LoVo (cell line): ENCODE measurements around the gene GAS6.

Experiments used
- DNase-seq: peaks from one replicate; pipeline ENCODE4 v3.0.0-alpha.2; 2016; ENCODE audit warnings: low spot score

The GAS6 gene

GRCh38 chr13:113851826-113852535, 11.9 kb downstream of the GAS6 start:
- no peak for DNase-seq

DNA sequence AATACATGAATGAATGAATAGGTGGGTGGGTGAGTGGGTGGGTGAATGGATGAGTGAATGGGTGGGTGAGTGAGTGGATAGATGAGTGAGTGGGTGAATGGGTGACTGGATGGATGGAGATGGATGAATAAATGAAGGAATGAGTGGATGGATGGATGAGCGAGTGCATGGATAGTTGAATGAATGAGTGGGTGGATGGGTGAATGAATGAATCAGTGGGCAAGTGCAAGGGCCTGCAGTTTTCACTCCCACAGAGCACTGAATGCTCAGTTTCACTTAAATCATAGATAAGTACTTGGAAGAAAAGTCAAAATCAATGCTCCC, 12.4 kb downstream of the GAS6 start:
- no peak for DNase-seq

- DNase-seq = no peak
These were observed 13.0 kb downstream of the GAS6 start for GRCh38 chr13:113850722-113851479.

DNA sequence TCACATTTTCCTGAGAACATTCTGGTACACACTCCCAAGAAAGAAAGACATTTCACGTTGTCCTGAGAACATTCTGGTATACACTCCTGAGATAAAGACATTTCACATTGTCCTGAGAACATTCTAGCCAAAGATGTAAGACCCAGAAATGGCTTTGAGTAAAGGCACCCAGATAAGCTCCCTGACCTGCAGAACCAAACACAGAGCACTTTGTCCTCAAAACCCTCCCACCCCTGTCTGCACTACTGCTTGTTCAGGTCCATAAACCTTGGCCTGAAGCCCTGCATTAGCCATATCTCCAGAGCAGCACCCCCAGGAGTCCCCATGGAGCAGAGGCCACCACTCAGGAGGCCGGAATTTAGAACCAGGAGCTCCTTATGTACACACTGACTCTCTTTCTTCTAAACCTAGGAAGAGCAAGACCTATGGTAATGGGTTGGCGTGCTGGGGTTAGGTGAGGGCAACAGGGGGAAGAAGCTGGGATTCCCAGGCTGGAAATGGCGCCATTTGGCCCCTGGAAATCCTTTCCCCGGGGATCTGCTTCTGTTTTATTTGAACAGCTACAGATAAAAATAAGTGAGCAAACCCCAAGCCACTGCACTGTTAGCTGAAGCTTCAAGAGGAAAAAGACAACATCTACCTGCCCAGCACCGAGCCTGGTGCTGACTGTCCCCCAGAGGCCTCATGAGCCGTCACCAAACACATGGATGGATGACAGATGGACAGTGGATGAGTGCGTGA, 13.7 kb downstream of the GAS6 start:
- DNase-seq = no peak

GRCh38 chr13:113849546-113849945, 14.3 kb downstream of the GAS6 start:
- DNase-seq = no peak

DNA sequence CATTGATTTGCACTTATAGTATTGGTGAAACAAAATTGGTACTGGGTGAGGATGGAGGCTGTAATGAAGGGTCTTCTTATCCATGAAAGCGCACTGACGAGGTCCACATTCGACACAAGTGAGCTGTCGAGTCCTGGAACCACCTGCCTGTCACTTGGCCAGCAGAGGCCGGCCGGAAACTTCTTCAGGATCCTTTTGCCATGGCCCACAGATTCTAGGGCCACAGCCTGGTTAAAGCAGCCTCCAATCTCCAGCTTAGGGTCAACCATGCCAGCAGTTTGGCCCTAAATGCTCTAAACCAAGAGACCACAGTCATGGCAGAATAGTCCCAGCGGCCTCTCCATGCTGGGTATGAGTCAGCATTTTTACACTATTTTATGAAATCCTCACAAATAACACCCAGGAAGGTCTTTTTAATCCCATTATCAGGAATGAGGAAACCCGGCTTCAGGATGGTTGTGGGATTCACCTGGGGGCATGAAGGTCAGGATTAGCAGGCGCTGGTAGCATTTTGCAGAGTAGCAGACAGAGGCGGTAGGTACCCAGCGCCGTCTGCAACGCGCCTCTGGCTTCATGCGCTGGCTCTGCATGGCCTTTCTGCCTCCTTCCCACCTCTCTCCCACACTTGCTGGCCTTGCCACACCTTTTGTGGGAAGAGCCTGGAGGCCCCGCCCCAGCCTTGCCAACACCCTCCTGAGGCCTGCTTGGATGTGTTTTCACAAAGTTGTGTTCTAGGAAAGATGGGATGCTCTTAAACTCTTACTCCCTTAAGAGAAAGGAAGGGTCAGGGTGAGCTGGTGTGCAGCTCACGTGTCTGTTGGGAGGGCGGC, 15.2 kb downstream of the GAS6 start:
- no peak for DNase-seq

GRCh38 chr13:113848020-113848419, 15.9 kb downstream of the GAS6 start:
- DNase-seq = no peak

- no peak for DNase-seq
These were observed 17.1 kb downstream of the GAS6 start for GRCh38 chr13:113846636-113847318.

DNA sequence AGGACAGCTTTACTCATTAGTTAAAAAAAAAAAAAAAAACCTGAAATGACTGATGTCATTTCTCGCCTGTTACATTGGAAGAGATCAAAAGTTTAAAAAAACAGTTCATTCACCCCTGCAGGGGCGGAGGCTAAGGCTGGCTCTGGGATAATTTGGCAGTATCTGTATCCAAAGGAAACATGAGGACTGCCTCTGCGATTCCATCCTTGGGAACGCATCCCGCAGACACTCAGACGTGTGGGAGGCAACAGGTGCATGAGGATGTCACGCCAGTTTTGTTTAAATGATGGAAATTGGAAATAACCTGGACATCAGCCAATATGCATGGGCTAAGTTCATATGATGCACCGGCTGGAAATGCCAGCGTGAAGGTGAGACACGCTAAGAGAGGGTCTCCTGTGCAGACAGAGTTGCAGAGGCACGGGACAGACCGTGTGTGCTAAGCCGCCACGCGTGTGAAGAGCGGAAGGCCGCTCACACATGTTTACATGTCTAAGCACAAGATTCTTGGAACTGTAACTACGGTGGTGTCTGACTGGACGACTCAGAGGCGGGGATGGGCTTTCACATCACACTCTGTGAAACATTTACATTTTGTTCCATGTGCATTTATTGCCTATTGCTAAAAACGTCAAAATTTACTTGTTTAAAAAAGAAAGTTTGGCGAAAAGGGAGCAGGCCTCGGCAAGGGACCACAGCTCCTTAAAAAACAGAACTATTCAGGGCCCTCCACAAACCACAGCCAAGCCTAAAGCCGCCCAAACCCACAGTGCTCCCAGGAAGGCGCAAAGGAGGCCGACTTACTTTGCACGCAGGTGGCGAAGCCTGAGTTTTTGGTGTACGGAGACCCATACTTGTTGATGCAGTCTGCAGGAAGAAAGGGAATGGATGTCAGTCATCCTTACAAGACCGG, 17.9 kb downstream of the GAS6 start:
- no peak for DNase-seq

GRCh38 chr13:113845055-113845454, 18.8 kb downstream of the GAS6 start:
- no peak for DNase-seq

DNA sequence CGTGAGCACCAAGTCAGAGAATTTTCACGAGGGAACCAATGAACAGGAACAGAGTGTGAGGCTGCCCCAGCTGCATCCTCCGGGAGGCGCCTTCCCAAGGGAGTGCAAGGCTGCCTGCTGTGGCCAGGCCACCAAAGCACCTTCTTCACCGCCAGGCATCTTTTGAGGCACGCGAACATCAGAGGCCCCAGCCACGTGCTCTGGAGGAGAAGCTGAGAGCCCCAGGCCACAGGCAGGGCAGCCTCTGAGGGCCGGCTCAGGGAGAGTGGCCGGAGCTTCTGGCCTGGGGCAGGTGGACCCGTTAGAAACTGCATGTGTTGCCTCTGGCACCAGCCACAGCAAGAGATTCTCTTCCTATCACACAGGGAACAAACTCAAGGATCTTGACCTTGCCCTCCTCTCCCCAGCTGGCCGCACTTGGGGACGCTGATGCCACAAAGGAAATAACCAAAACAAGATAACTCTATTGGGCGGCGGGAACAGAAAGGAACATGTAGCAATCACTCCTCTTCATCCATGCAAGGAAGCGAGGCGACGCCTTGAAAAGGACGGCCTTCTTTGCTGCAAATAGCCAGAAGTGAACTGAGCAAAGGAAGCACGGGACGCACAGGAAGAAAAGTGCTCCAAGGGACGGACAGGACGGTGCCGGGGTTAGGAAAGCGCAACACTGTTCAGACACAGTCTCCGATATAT, 19.9 kb downstream of the GAS6 start:
- DNase-seq = no peak

DNA sequence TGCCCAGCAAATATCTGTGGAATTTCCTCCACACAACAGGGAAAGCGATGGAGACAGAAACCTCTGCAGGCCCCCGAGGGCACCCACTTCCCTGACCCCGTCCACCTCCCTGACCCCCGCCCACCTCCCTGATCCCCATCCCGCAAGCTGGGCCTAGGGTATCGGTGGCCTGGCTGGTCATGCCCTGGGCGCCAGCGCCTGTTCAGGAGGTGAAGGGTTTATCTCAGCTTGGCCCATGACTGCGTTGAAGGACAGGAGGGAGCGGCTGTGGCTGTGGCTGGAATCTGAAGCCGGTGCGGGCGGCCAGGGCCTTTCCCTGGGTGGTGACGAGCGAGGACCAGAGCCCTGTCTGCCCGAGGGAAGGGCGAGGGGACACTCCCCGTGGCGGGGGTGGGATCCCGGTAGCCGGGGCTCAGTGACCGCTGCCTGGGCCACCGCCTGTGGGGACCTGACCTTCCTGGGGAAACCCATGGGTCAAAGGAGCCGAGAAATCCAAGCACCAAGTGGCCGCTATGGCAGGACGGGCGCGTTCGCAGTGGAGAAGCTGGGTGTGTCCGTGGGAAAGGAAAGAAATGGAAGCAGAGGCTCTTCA, 20.7 kb downstream of the GAS6 start:
- DNase-seq = no peak

GRCh38 chr13:113842336-113843062, 21.4 kb downstream of the GAS6 start:
- DNase-seq = no peak

DNA sequence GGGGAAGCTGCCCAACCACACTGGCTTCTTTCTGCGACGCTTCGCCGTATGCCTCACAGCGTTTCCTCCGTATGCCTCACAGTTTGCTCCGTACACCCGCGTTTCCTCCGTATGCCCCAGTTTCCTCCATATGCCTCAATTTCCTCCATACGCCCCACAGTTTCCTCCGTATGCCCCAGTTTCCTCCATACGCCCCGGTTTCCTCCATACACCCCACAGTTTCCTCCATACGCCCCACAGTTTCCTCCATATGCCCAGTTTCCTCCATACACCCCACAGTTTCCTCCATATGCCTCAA, 22.6 kb downstream of the GAS6 start:
- no peak for DNase-seq

DNA sequence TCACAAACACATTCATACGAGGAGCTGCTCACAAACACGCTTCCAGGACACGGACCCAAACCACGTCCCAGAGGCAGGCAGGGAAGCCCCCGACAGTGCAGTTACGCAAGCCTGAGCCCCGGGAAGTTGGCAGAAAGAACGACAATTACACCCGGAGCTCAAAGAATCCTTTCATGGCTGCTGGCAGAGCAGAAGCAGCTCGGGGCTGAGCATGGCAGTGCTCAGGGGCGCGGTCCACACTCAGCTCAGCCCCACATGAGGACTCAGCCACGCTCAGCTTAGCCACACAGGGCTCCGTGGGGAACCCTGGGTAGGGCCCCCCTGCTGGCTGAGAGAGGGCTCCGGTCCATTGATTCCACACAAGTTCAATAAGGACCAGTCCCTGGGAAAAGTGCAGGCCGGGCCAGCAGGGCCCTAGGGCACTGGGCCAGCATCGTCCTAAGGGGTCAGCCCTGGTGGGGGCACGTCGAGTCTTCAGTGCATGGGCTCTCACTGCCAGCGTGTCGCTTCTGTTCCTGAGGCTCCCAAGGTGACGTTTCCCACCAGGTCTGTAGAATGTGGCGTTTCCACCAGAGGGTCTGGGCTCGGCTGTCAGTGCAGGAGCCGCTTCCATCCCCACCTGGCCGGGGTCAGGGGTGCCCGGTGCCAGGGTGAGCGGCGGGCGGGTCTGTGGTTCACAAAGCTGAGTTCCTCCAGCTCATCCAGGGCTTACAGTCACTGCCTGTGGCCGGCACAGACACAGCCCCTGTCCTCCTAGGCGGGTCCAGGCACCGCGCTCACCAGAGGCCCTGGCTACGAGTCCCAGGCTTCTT, 23.1 kb downstream of the GAS6 start:
- no peak for DNase-seq

GRCh38 chr13:113839536-113840204, 24.2 kb downstream of the GAS6 start:
- DNase-seq = no peak

GRCh38 chr13:113838711-113839201, 25.1 kb downstream of the GAS6 start:
- DNase-seq = no peak
